DND-41 (cell line): ENCODE results near the gene TAB2.

Experiments used
- ATAC-seq: fragments of 200-7000 bp; cut with Tn5 transposase; 3 replicates; pipeline ENCODE4 v1.9.1; 2021; ENCODE audit warnings: low read depth; ENCODE audit not compliant: insufficient read depth
- DNase-seq: peaks from one replicate; pipeline ENCODE4 v3.0.0-alpha.2; 2020
- H2AFZ ChIP-seq: 2 replicates; pipeline ENCODE4 v1.6.0; 2012; ENCODE audit warnings: low read depth, low read length
- H3K27ac ChIP-seq: 2 replicates; pipeline ENCODE4 v1.5.1; 2012; ENCODE audit warnings: low read length, inconsistent platforms
- H3K27me3 ChIP-seq: fragments of 200-600 bp; sonication (generic); 2 replicates; pipeline ENCODE4 v1.6.0; 2012; ENCODE audit warnings: low read length, mild to moderate bottlenecking, inconsistent platforms; ENCODE audit not compliant: insufficient read depth, poor library complexity
- H3K36me3 ChIP-seq: 2 replicates; pipeline ENCODE4 v1.5.1; 2012; ENCODE audit warnings: low read length, inconsistent platforms; ENCODE audit not compliant: insufficient read depth
- H3K4me1 ChIP-seq: 2 replicates; pipeline ENCODE4 v1.5.1; 2012; ENCODE audit warnings: mild to moderate bottlenecking, low read length; ENCODE audit not compliant: insufficient read depth
- H3K4me2 ChIP-seq: 2 replicates; pipeline ENCODE4 v1.6.0; 2012; ENCODE audit warnings: mild to moderate bottlenecking, moderate library complexity, low read length, inconsistent platforms; ENCODE audit not compliant: insufficient read depth
- H3K4me3 ChIP-seq, 2 experiments: fragments of 200-600 bp in 1 of 2; shearing (Covaris generic) in 1 of 2; 2 replicates each; pipeline ENCODE4 v1.5.1; 2012 to 2016; ENCODE audit warnings: inconsistent platforms in 2 of 2, low read length in 2 of 2, mild to moderate bottlenecking in 2 of 2, low read depth in 1 of 2, moderate library complexity in 1 of 2
- H3K79me2 ChIP-seq: 2 replicates; pipeline ENCODE4 v1.6.0; 2012; ENCODE audit warnings: low read length, inconsistent platforms; ENCODE audit not compliant: insufficient read depth
- H3K9ac ChIP-seq: 2 replicates; pipeline ENCODE4 v1.6.0; 2012; ENCODE audit warnings: low read depth, mild to moderate bottlenecking, inconsistent platforms, low read length, moderate library complexity
- H3K9me3 ChIP-seq: 2 replicates; pipeline ENCODE4 v1.5.1; 2012; ENCODE audit warnings: low read length, moderate library complexity, mild to moderate bottlenecking, inconsistent platforms; ENCODE audit not compliant: insufficient read depth, severe bottlenecking
- H4K20me1 ChIP-seq: 2 replicates; pipeline ENCODE4 v1.6.0; 2012; ENCODE audit warnings: low read length; ENCODE audit not compliant: insufficient read depth
- EZH2 ChIP-seq: IDR thresholded peaks from 3 replicates; pipeline ENCODE4 v1.6.1; 2012; ENCODE audit warnings: borderline replicate concordance, low read depth, mild to moderate bottlenecking, moderate library complexity, low read length, inconsistent platforms; ENCODE audit not compliant: severe bottlenecking
- TF ChIP-seq, protein P1 (sequence below): IDR thresholded peaks from 2 replicates; pipeline ENCODE4 v1.5.1; 2012; ENCODE audit warnings: borderline replicate concordance, low read length, moderate library complexity, mild to moderate bottlenecking; ENCODE audit not compliant: poor library complexity, severe bottlenecking; ENCODE audit errors: extremely low read depth

The TAB2 gene

DNA sequence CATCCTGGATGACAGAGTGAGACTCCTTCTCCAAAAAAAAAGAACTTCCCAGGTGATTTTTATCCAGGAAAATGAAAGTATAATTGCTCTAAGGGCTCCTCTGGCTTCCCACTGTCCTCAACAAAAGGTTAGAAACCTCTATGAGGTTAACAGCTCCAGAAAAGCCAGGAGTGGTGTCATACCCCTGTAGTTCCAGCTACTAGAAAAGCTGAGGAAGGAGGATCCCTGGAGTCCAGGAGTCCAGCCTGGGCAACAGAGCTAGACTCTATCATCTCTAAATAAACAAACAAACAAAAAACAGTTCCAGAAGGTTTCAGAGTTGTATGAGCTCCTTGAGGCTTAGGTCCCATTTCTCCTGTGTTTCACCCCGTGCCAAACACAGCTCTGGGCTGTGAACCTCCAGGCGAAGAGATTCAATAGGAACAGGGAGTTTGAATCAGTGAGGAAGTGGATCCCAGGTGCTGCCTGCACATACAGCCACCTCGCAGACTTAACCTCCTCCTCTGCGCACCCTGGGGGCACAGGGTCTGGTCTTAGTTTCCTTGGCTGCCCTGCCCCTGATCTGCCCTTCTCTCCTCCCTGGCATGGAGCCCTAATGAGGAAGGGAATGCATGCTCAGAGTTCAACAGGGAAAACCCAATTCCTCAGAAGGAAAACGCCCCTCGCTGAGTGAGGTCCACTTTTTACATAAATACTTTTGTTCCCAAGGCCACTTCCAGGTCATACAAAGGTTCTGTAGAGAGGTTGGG is 136.3 kb downstream of the TAB2 start:
- ATAC-seq = no peak
- no peaks in the 10 kb centered on the region for H3K79me2 ChIP-seq
- TF ChIP-seq, protein P1, sequence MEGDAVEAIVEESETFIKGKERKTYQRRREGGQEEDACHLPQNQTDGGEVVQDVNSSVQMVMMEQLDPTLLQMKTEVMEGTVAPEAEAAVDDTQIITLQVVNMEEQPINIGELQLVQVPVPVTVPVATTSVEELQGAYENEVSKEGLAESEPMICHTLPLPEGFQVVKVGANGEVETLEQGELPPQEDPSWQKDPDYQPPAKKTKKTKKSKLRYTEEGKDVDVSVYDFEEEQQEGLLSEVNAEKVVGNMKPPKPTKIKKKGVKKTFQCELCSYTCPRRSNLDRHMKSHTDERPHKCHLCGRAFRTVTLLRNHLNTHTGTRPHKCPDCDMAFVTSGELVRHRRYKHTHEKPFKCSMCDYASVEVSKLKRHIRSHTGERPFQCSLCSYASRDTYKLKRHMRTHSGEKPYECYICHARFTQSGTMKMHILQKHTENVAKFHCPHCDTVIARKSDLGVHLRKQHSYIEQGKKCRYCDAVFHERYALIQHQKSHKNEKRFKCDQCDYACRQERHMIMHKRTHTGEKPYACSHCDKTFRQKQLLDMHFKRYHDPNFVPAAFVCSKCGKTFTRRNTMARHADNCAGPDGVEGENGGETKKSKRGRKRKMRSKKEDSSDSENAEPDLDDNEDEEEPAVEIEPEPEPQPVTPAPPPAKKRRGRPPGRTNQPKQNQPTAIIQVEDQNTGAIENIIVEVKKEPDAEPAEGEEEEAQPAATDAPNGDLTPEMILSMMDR = no peak
- no peak for TF ChIP-seq EZH2
- H3K36me3 ChIP-seq = no peaks in the 10 kb centered on the region
- no peak overlapping the region for H3K27ac ChIP-seq
- H2AFZ ChIP-seq = no peak overlapping the region
- no peak overlapping the region for H3K9ac ChIP-seq
- no peak overlapping the region for H3K4me2 ChIP-seq
- no peak overlapping the region for H3K4me3 ChIP-seq
- no peaks in the 10 kb centered on the region for H4K20me1 ChIP-seq
- no peak for DNase-seq
- H3K4me1 ChIP-seq = no peaks in the 10 kb centered on the region
- H3K9me3 ChIP-seq = no peaks in the 10 kb centered on the region
- H3K27me3 ChIP-seq = no peaks in the 10 kb centered on the region

DNA sequence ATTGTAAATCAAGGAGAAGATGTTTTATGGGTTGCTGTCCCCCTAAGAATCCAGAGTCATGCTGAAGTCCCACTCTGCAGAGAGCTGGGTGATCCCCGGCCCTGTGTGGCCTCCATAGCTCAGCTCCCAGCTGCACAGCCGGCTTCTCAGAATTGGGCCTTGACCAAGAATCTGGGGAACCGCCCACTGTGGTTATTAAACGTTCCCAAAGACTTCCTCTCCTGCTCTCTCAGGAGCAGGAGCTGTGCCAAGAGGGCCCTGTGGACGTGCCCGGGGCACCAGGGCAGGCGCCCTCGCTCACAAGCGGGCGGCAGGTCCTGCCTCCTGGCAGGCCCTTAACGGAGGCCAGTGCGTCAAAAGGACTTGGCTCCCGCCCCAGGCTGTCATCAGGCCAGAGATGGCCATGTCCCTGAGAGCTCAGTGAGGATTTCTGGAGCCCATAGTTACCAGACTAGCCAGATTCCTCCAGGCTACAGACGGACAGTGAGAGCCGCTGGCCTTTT is 136.9 kb downstream of the TAB2 start:
- Histone ChIP-seq H3K4me1 (no peaks in the 10 kb centered on the region), H3K9ac (no peak overlapping the region), H3K9me3 (no peaks in the 10 kb centered on the region), H3K27me3 (no peaks in the 10 kb centered on the region), H4K20me1 (no peaks in the 10 kb centered on the region), H3K4me3 (no peak overlapping the region), H2AFZ (no peak overlapping the region), H3K79me2 (no peaks in the 10 kb centered on the region), H3K36me3 (no peaks in the 10 kb centered on the region), H3K4me2 (no peak overlapping the region), H3K27ac (no peak overlapping the region)
- ATAC-seq (no peak), DNase-seq (no peak)
- no peak for TF ChIP-seq EZH2
- TF ChIP-seq, protein P1 = no peak

DNA sequence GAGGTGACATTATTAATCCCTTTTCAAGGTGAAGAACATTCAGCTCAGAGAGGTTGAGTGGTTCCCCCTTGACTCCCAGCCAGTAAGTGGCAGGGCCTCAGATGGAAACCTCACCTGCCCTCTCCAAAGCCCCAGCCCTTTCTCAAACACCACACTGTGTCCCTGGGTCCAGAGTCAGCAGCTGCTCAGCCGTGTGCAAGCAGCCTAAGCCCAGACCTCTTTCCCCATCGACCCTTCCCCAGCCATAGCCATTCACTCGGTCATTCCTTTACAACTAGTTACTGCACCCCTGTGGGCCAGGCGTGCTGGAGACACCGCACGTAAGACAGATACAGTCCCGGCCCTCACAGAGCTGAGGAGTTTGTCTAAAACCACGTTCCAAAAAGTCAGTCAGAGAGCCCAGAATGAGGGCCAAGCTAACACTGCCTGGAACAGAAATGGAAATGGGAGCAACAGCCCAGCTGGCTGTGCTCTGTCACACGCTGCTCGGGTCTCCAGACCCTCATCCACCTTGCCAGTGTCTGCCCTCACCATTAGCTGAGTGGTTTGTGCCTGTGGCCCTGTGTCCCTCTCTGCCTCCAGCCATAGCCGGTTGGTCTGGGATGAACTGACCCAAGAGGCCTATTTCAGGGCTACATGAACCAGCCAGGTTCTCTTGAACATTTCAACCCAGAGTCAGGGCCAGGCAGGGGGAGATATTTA is 137.7 kb downstream of the TAB2 start:
- H3K9ac ChIP-seq = no peak overlapping the region
- ATAC-seq = no peak
- TF ChIP-seq EZH2 = no peak
- TF ChIP-seq, protein P1 = no peak

More for the DNA sequence above, 137.7 kb downstream of the TAB2 start:
- Histone ChIP-seq H3K36me3 (no peaks in the 10 kb centered on the region), H3K4me2 (no peak overlapping the region), H2AFZ (no peak overlapping the region), H3K27me3 (no peaks in the 10 kb centered on the region), H3K79me2 (no peaks in the 10 kb centered on the region), H3K9me3 (no peaks in the 10 kb centered on the region), H3K4me1 (no peaks in the 10 kb centered on the region), H3K4me3 (no peak overlapping the region), H4K20me1 (no peaks in the 10 kb centered on the region), H3K27ac (no peak overlapping the region)
- no peak for DNase-seq
